Nephron (organoid): Measurements from ENCODE around the gene FBXL17.

Experiments
- H3K27ac Mint-ChIP-seq, 3 experiments: 2 replicates each; pipeline ENCODE4 v1.8.0; 2020; ENCODE audit warnings: mixed read lengths in 3 of 3, mild to moderate bottlenecking in 2 of 3, moderate library complexity in 1 of 3
- H3K27me3 Mint-ChIP-seq: 2 replicates; pipeline ENCODE4 v1.8.0; 2021; ENCODE audit warnings: low read depth, mild to moderate bottlenecking, moderate library complexity, mixed read lengths
- H3K36me3 Mint-ChIP-seq: 2 replicates; pipeline ENCODE4 v1.8.0; 2020; ENCODE audit warnings: low read depth, mixed read lengths
- H3K4me1 Mint-ChIP-seq: 2 replicates; pipeline ENCODE4 v1.8.0; 2020; ENCODE audit warnings: mixed read lengths
- H3K4me3 Mint-ChIP-seq, 3 experiments: 2 replicates each; pipeline ENCODE4 v1.8.0; 2020; ENCODE audit warnings: mild to moderate bottlenecking in 3 of 3, mixed read lengths in 3 of 3, moderate library complexity in 2 of 3
- H3K9me3 Mint-ChIP-seq: 2 replicates; pipeline ENCODE4 v1.8.0; 2020; ENCODE audit warnings: mixed read lengths
- CTCF ChIP-seq, 3 experiments: fragments of 200-600 bp; sonication (generic); IDR thresholded peaks; one replicate each; pipeline ENCODE4 v1.5.0; 2021; ENCODE audit warnings: antibody characterized with exemption in 3 of 3; ENCODE audit not compliant: unreplicated experiment in 3 of 3

The FBXL17 gene

GRCh38 chr5:107857785-107858184 is 524.1 kb downstream of the FBXL17 start:
- no peak overlapping the region for H3K27ac Mint-ChIP-seq
- H3K9me3 Mint-ChIP-seq = peaks cover 2% of the 10 kb centered on the region
- no peaks in the 10 kb centered on the region for H3K27me3 Mint-ChIP-seq
- H3K36me3 Mint-ChIP-seq = peaks cover 4% of the 10 kb centered on the region
- TF ChIP-seq CTCF (IDR thresholded peaks at IDR 0.05; ENCODE audit: unreplicated experiment in 3 of 3) = no peak
- no peak overlapping the region for H3K4me3 Mint-ChIP-seq
- peaks cover 9% of the 10 kb centered on the region for H3K4me1 Mint-ChIP-seq

GRCh38 chr5:107855171-107855570 is 526.7 kb downstream of the FBXL17 start:
- H3K4me1 Mint-ChIP-seq = peaks cover 9% of the 10 kb centered on the region
- TF ChIP-seq CTCF (IDR thresholded peaks at IDR 0.05; ENCODE audit: unreplicated experiment in 3 of 3) = no peak
- H3K9me3 Mint-ChIP-seq = peaks cover 2% of the 10 kb centered on the region
- H3K4me3 Mint-ChIP-seq = no peak overlapping the region
- no peaks in the 10 kb centered on the region for H3K36me3 Mint-ChIP-seq
- H3K27ac Mint-ChIP-seq = no peak overlapping the region
- no peaks in the 10 kb centered on the region for H3K27me3 Mint-ChIP-seq

- Mint-ChIP-seq H3K36me3 (no peaks in the 10 kb centered on the region), H3K4me3 (no peak overlapping the region), H3K4me1 (peaks cover 9% of the 10 kb centered on the region), H3K27me3 (no peaks in the 10 kb centered on the region), H3K27ac (no peak overlapping the region), H3K9me3 (peaks cover 2% of the 10 kb centered on the region)
- no peak for TF ChIP-seq CTCF (IDR thresholded peaks at IDR 0.05; ENCODE audit: unreplicated experiment in 3 of 3)
These were observed 528.2 kb downstream of the FBXL17 start for GRCh38 chr5:107853696-107854095.

- H3K9me3 Mint-ChIP-seq = peaks cover 1% of the 10 kb centered on the region
- H3K4me1 Mint-ChIP-seq = peaks cover 9% of the 10 kb centered on the region
- no peak overlapping the region for H3K4me3 Mint-ChIP-seq
- H3K27ac Mint-ChIP-seq = no peak overlapping the region
- no peaks in the 10 kb centered on the region for H3K27me3 Mint-ChIP-seq
- TF ChIP-seq CTCF (IDR thresholded peaks at IDR 0.05; ENCODE audit: unreplicated experiment in 3 of 3) = no peak
- H3K36me3 Mint-ChIP-seq = no peaks in the 10 kb centered on the region
These were observed 528.9 kb downstream of the FBXL17 start for GRCh38 chr5:107853031-107853430.

GRCh38 chr5:107849118-107849517 is 532.8 kb downstream of the FBXL17 start:
- H3K27ac Mint-ChIP-seq = no peak overlapping the region

More at GRCh38 chr5:107849118-107849517, 532.8 kb downstream of the FBXL17 start:
- Mint-ChIP-seq H3K4me1 (peaks cover 9% of the 10 kb centered on the region), H3K4me3 (no peak overlapping the region), H3K27me3 (no peaks in the 10 kb centered on the region), H3K9me3 (peaks cover 11% of the 10 kb centered on the region), H3K36me3 (no peaks in the 10 kb centered on the region)
- no peak for TF ChIP-seq CTCF (IDR thresholded peaks at IDR 0.05; ENCODE audit: unreplicated experiment in 3 of 3)
